HCT116 (cell line): ENCODE data around the gene ARGLU1.

Source experiments
- CBX3 ChIP-seq: IDR thresholded peaks from 2 replicates; pipeline ENCODE4 v1.6.1; 2012; ENCODE audit warnings: low read depth
- ELF1 ChIP-seq: IDR thresholded peaks from 2 replicates; pipeline ENCODE4 v1.6.1; 2012; ENCODE audit warnings: low read depth, borderline replicate concordance
- JUND ChIP-seq: IDR thresholded peaks from 2 replicates; pipeline ENCODE4 v1.6.1; 2012
- POLR2A ChIP-seq: IDR thresholded peaks from 2 replicates; pipeline ENCODE4 v1.7.0; 2011; ENCODE audit warnings: borderline replicate concordance; ENCODE audit not compliant: insufficient read depth, insufficient read length; ENCODE audit errors: extremely low read depth
- POLR2AphosphoS5 ChIP-seq: IDR thresholded peaks from 2 replicates; pipeline ENCODE4 v1.6.1; 2011; ENCODE audit warnings: mild to moderate bottlenecking, low read depth, low read length, moderate library complexity
- TF ChIP-seq, protein P1 (sequence below), 3 experiments: fragments of 200-600 bp in 1 of 3; sonication (generic) in 1 of 3; IDR thresholded peaks in 2 of 3; conservative IDR thresholded peaks in 1 of 3; 2 replicates each; pipeline ENCODE4 v1.5.1; 2012 to 2017; ENCODE audit warnings: low read depth in 2 of 3, low read length in 2 of 3, antibody characterized with exemption in 1 of 3, borderline replicate concordance in 1 of 3, control low read depth in 1 of 3, mild to moderate bottlenecking in 1 of 3, mixed read lengths in 1 of 3, mixed run types in 1 of 3, moderate library complexity in 1 of 3; ENCODE audit not compliant: insufficient read depth in 1 of 3
- TF ChIP-seq, protein P2 (sequence below): IDR thresholded peaks from 2 replicates; pipeline ENCODE4 v1.6.1; 2012; ENCODE audit warnings: low read depth

DNA sequence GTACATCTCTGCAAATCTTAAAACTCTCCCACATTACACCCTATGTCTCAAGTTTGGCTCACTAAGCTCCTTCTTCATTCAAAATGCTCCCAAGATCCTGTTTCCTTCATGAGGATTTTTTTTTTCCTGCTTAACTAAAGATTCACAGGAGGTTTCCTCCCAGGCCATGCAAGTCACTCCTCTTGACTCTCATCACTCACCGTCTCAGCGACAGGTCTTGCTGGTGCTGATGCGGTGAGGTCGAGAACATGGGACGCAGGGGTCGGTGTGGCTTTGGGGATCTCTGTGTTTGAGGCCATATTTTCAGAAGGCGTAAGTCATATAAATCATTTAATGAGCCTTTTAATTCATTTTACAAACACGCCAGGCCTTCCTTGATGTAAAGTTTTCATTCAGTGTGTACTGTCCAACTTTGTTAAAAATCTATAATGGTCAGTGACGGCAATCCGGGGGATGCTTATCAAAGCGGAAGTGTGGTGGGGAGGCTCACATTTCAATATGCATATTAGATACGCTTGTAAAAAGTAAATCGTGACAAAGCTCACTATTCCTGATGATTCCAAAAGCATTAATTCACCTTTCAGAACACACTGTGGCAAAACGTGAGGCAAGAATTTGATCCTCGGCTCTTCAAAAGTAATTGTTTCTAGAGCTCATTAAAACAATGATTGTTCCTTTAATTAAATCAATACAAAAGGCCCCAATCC, 52.9 kb downstream of the ARGLU1 start:
- TF ChIP-seq, protein P1, sequence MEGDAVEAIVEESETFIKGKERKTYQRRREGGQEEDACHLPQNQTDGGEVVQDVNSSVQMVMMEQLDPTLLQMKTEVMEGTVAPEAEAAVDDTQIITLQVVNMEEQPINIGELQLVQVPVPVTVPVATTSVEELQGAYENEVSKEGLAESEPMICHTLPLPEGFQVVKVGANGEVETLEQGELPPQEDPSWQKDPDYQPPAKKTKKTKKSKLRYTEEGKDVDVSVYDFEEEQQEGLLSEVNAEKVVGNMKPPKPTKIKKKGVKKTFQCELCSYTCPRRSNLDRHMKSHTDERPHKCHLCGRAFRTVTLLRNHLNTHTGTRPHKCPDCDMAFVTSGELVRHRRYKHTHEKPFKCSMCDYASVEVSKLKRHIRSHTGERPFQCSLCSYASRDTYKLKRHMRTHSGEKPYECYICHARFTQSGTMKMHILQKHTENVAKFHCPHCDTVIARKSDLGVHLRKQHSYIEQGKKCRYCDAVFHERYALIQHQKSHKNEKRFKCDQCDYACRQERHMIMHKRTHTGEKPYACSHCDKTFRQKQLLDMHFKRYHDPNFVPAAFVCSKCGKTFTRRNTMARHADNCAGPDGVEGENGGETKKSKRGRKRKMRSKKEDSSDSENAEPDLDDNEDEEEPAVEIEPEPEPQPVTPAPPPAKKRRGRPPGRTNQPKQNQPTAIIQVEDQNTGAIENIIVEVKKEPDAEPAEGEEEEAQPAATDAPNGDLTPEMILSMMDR (IDR thresholded peaks at IDR 0.05 in 2 of 3, conservative IDR thresholded peaks at IDR 0.05 in 1 of 3; ENCODE audit: borderline replicate concordance in 1 of 3, insufficient read depth in 1 of 3, low read depth in 2 of 3, low read length in 2 of 3): no peak
- TF ChIP-seq JUND (no peak), POLR2AphosphoS5 (no peak), CBX3 (no peak), POLR2A (no peak), ELF1 (no peak)
- TF ChIP-seq, protein P2, sequence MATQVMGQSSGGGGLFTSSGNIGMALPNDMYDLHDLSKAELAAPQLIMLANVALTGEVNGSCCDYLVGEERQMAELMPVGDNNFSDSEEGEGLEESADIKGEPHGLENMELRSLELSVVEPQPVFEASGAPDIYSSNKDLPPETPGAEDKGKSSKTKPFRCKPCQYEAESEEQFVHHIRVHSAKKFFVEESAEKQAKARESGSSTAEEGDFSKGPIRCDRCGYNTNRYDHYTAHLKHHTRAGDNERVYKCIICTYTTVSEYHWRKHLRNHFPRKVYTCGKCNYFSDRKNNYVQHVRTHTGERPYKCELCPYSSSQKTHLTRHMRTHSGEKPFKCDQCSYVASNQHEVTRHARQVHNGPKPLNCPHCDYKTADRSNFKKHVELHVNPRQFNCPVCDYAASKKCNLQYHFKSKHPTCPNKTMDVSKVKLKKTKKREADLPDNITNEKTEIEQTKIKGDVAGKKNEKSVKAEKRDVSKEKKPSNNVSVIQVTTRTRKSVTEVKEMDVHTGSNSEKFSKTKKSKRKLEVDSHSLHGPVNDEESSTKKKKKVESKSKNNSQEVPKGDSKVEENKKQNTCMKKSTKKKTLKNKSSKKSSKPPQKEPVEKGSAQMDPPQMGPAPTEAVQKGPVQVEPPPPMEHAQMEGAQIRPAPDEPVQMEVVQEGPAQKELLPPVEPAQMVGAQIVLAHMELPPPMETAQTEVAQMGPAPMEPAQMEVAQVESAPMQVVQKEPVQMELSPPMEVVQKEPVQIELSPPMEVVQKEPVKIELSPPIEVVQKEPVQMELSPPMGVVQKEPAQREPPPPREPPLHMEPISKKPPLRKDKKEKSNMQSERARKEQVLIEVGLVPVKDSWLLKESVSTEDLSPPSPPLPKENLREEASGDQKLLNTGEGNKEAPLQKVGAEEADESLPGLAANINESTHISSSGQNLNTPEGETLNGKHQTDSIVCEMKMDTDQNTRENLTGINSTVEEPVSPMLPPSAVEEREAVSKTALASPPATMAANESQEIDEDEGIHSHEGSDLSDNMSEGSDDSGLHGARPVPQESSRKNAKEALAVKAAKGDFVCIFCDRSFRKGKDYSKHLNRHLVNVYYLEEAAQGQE: no peak
